A549 (cell line): ENCODE measurements around the gene ARHGEF16. TPM values are rescaled to one million over a fixed set of nuclear protein-coding genes. Genes with fewer than 3 reads are reported as not detected.

Source experiments
- ATAC-seq, 2 experiments: fragments of 200-7000 bp in 1 of 2; fragments of >200 bp in 1 of 2; cut with Nextera tagmentation in 1 of 2; cut with Tn5 transposase in 1 of 2; 3 replicates each; pipeline versions ENCODE4 v1.8.0 to v1.9.1; 2018 to 2020; ENCODE audit warnings: mild to moderate bottlenecking in 1 of 2, moderate library complexity in 1 of 2
- CTCF ChIA-PET: fragments of 300-600 bp; sonication (Branson Sonifier 250); formaldehyde crosslinking; extraction: SDS; loops from one replicate; lab custom pipeline; 2021; ENCODE audit warnings: antibody characterized with exemption, inconsistent platforms; lab: Yijun Ruan, JAX
- POLR2A ChIA-PET: fragments of 350-600 bp; formaldehyde crosslinking; extraction: SDS; loops from one replicate; lab custom pipeline; 2021; ENCODE audit warnings: antibody characterized with exemption, inconsistent platforms; lab: Yijun Ruan, JAX
- DNase-seq, 2 experiments: peaks; one replicate each; pipeline versions ENCODE4 v3.0.0 to v3.0.0-alpha.2; 2011 to 2016; ENCODE audit warnings: low read depth in 1 of 2, low spot score in 1 of 2
- FAIRE-seq: peaks from 2 replicates; lab custom pipeline; 2011; peaks lifted over from hg19 to GRCh38; lab: Jason Lieb, UNC
- H3K27ac ChIP-seq, 2 experiments: fragments of >200 bp; sonication (Bioruptor Twin); formaldehyde crosslinking; 3 replicates each; pipeline ENCODE4 v1.5.1; 2016 to 2017
- H3K4me1 ChIP-seq: fragments of >200 bp; sonication (Bioruptor Twin); formaldehyde crosslinking; 3 replicates; pipeline ENCODE4 v1.6.1; 2016
- H3K4me2 ChIP-seq: fragments of >200 bp; sonication (Bioruptor Twin); formaldehyde crosslinking; 3 replicates; pipeline ENCODE4 v1.6.1; 2016
- H3K4me3 ChIP-seq: fragments of >200 bp; sonication (Bioruptor Twin); formaldehyde crosslinking; 3 replicates; pipeline ENCODE4 v1.5.1; 2016
- H3K9me3 ChIP-seq: fragments of >200 bp; sonication (Bioruptor Twin); formaldehyde crosslinking; 3 replicates; pipeline ENCODE4 v1.6.1; 2016
- FOXS1 ChIP-seq: fragments of 250-450 bp; sonication (Bioruptor Pico); IDR thresholded peaks from 2 replicates; pipeline ENCODE4 v1.5.0; 2020; ENCODE audit warnings: mild to moderate bottlenecking, moderate library complexity
- HEYL ChIP-seq: fragments of 250-450 bp; sonication (Bioruptor Pico); IDR thresholded peaks from 2 replicates; pipeline ENCODE4 v1.8.0; 2021; ENCODE audit warnings: mild to moderate bottlenecking, moderate library complexity
- HOXA7 ChIP-seq: fragments of 250-450 bp; sonication (Bioruptor Pico); IDR thresholded peaks from 2 replicates; pipeline ENCODE4 v1.5.0; 2020; ENCODE audit warnings: mild to moderate bottlenecking, moderate library complexity
- HOXB13 ChIP-seq: fragments of 250-450 bp; sonication (Bioruptor Pico); IDR thresholded peaks from 2 replicates; pipeline ENCODE4 v1.5.0; 2020; ENCODE audit warnings: low read depth, mild to moderate bottlenecking, moderate library complexity
- HOXB5 ChIP-seq: fragments of 250-450 bp; sonication (Bioruptor Pico); IDR thresholded peaks from 2 replicates; pipeline ENCODE4 v1.5.0; 2020; ENCODE audit warnings: mild to moderate bottlenecking, moderate library complexity
- NPAS2 ChIP-seq: fragments of 250-450 bp; sonication (Bioruptor Pico); IDR thresholded peaks from 2 replicates; pipeline ENCODE4 v1.8.0; 2022; ENCODE audit warnings: mild to moderate bottlenecking, moderate library complexity, borderline replicate concordance
- NR3C1 ChIP-seq: fragments of >200 bp; sonication (Bioruptor Twin); formaldehyde crosslinking; IDR thresholded peaks from 3 replicates; pipeline ENCODE4 v1.6.1; 2017
- RAD21 ChIP-seq, 2 experiments: fragments of >200 bp in 1 of 2; sonication (Bioruptor Twin) in 1 of 2; formaldehyde crosslinking in 1 of 2; IDR thresholded peaks in 1 of 2; conservative IDR thresholded peaks in 1 of 2; 2 replicates in 1 of 2; 3 replicates in 1 of 2; pipeline ENCODE4 v1.6.1; 2012 to 2018; ENCODE audit warnings: inconsistent platforms in 1 of 2
- RCOR1 ChIP-seq: fragments of 150-350 bp; IDR thresholded peaks from 2 replicates; pipeline ENCODE4 v1.6.1; 2014; ENCODE audit warnings: antibody characterized with exemption, low read length, low read depth
- RNF2 ChIP-seq: fragments of 200-600 bp; sonication (generic); IDR thresholded peaks from 2 replicates; pipeline ENCODE4 v1.6.1; 2016; ENCODE audit warnings: low read depth, mild to moderate bottlenecking, antibody characterized with exemption, moderate library complexity, borderline replicate concordance
- SMC3 ChIP-seq: fragments of >200 bp; sonication (Bioruptor Twin); formaldehyde crosslinking; IDR thresholded peaks from 3 replicates; pipeline ENCODE4 v1.6.1; 2018; ENCODE audit warnings: inconsistent platforms
- SREBF2 ChIP-seq: fragments of 450-650 bp; IDR thresholded peaks from 2 replicates; pipeline ENCODE4 v1.6.1; 2014; ENCODE audit warnings: mild to moderate bottlenecking, moderate library complexity
- TFCP2L1 ChIP-seq: fragments of 250-450 bp; sonication (Bioruptor Pico); IDR thresholded peaks from 2 replicates; pipeline ENCODE4 v1.5.0; 2021; ENCODE audit warnings: mild to moderate bottlenecking
- ZC3H11A ChIP-seq: fragments of 450-650 bp; IDR thresholded peaks from 2 replicates; pipeline ENCODE4 v1.6.1; 2014; ENCODE audit warnings: antibody characterized with exemption, mild to moderate bottlenecking
- ZNF302 ChIP-seq: fragments of 250-450 bp; sonication (Bioruptor Pico); IDR thresholded peaks from 2 replicates; pipeline ENCODE4 v1.9.0; 2021; ENCODE audit warnings: inconsistent platforms, mild to moderate bottlenecking, moderate library complexity
- WGBS: methylation state at CpG from one replicate; pipeline ENCODE4 v1.1.6; 2017; ENCODE audit errors: missing lambda C conversion rate; 5-methylcytosine and 5-hydroxymethylcytosine counted together
- polyA plus RNA-seq, 4 experiments: library from polyadenylated mRNA; depleted of rRNA in 3 of 4; stranded (reverse); fragments of >200 nt; fragmentation: RNase III in 1 of 4; extraction: RNeasy Plus Mini Kit Qiagen cat#74134 plus additional on column Dnase treatment in 1 of 4; gene quantifications; 2 replicates in 3 of 4; 3 replicates in 1 of 4; pipeline ENCODE4 v1.2.3, GENCODE V29; 2011 to 2017
- TF ChIP-seq, protein P1 (sequence below): fragments of 250-450 bp; sonication (Bioruptor Pico); IDR thresholded peaks from 2 replicates; pipeline ENCODE4 v1.5.0; 2021; ENCODE audit warnings: mild to moderate bottlenecking, moderate library complexity, borderline replicate concordance
- TF ChIP-seq, protein P2 (sequence below): fragments of >200 bp; sonication (Bioruptor Twin); formaldehyde crosslinking; IDR thresholded peaks from 3 replicates; pipeline ENCODE4 v1.6.1; 2016
- TF ChIP-seq, protein P3 (sequence below): fragments of 450-650 bp; IDR thresholded peaks from 2 replicates; pipeline ENCODE4 v1.6.1; 2014; ENCODE audit warnings: antibody characterized with exemption
- TF ChIP-seq, protein P4 (sequence below): fragments of >200 bp; sonication (Bioruptor Twin); formaldehyde crosslinking; IDR thresholded peaks from 3 replicates; pipeline ENCODE4 v1.5.1; 2016

ARHGEF16 gene
- polyA plus RNA-seq, 2 of the 4 experiments (the other 2 are of a cell fraction): 1.4 to 3.2 TPM

DNA sequence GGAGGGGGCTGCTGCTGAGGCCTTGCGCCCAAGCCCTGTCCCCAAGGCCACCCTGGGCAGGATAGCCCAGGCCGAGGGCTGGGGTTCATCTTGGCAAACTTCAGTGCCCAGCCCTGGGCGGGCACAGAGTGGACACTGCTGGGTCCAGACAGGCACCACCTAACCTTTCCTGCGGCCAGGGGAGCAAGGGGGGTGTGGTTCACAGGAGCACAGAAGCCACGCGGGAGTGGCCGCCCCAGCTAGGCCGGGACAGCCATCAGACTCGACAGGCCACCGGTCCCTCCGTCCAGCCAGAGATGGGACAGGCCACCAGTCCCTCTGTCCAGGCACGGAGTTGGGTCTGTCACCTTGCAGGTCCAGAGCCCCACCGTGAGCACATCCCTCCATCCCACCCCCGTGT is 28.9 kb downstream of the ARHGEF16 start:
- peaks cover 16% of the 10 kb centered on the region for H3K4me1 ChIP-seq
- no CpG with 5 or more reads among the region's 14 CpGs for WGBS
- TF ChIP-seq RCOR1 (no peak), FOXS1 (no peak), HEYL (CRISPR knock-in tag) (no peak), SREBF2 (no peak), ZNF302 (CRISPR knock-in tag) (no peak), NPAS2 (no peak), HOXB13 (CRISPR knock-in tag) (no peak)
- TF ChIP-seq, protein P1, sequence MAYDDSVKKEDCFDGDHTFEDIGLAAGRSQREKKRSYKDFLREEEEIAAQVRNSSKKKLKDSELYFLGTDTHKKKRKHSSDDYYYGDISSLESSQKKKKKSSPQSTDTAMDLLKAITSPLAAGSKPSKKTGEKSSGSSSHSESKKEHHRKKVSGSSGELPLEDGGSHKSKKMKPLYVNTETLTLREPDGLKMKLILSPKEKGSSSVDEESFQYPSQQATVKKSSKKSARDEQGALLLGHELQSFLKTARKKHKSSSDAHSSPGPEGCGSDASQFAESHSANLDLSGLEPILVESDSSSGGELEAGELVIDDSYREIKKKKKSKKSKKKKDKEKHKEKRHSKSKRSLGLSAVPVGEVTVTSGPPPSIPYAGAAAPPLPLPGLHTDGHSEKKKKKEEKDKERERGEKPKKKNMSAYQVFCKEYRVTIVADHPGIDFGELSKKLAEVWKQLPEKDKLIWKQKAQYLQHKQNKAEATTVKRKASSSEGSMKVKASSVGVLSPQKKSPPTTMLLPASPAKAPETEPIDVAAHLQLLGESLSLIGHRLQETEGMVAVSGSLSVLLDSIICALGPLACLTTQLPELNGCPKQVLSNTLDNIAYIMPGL (CRISPR knock-in tag): no peak
- TF ChIP-seq, protein P2, sequence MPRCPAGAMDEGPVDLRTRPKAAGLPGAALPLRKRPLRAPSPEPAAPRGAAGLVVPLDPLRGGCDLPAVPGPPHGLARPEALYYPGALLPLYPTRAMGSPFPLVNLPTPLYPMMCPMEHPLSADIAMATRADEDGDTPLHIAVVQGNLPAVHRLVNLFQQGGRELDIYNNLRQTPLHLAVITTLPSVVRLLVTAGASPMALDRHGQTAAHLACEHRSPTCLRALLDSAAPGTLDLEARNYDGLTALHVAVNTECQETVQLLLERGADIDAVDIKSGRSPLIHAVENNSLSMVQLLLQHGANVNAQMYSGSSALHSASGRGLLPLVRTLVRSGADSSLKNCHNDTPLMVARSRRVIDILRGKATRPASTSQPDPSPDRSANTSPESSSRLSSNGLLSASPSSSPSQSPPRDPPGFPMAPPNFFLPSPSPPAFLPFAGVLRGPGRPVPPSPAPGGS: no peak
- TF ChIP-seq, all 56 proteins: peak for 0
- Histone ChIP-seq H3K4me3 (no peak overlapping the region), H3K9me3 (peaks cover 3% of the 10 kb centered on the region; the same call in 1 of the 3 replicates), H3K27ac (peak overlapping the region in 1 of 2 experiments; percentile 75; a peak in 3 of 6 replicates), H3K4me2 (no peak overlapping the region)
- ATAC-seq (peak in 1 of 2 experiments; percentile 3; a peak in 1 of 6 replicates), DNase-seq (no peak), FAIRE-seq (no peak)
- ChIA-PET POLR2A (no interaction called here), CTCF (interaction anchor here (0.6 to 9.5 kb wide), 5 partner anchors 9 to 132 kb away, joined by 3 to 77 read pairs (median 6); no protein-coding TSS in a partner anchor)

DNA sequence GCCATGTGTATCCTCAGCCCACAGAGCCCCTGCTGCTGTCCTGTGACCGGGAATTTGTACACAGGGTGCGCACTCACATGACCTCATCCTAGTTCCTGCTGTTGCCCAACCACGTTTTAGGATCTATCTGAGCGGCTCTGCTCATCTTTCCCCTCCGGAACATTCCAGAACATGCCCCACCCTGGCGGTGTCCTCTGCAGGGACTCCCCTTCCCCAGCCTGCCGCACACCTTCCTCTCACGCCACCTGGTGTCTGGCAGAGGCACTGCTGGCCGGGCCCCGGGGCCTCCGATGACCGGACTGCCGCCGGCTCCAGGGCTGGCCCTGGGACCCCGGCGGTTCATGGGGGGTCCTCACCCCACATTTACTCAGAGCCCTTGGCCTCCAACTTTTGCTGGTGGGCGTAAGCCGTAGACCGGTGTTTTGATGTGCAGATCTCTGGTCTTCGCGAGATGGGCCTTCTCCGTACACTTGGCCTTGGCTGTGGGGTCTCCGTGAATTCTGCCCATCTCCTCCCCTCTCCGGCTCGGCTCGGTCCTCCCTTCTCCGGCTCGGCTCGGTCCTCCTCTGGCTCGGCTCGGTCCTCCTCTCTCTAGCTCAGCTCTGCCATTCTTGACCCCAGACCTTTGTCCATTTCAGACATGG is 29.5 kb downstream of the ARHGEF16 start:
- Histone ChIP-seq H3K4me2 (no peak overlapping the region), H3K4me1 (peaks cover 16% of the 10 kb centered on the region)
- TF ChIP-seq, protein P3, sequence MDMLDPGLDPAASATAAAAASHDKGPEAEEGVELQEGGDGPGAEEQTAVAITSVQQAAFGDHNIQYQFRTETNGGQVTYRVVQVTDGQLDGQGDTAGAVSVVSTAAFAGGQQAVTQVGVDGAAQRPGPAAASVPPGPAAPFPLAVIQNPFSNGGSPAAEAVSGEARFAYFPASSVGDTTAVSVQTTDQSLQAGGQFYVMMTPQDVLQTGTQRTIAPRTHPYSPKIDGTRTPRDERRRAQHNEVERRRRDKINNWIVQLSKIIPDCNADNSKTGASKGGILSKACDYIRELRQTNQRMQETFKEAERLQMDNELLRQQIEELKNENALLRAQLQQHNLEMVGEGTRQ: no peak
- no peak for TF ChIP-seq NR3C1
- no peak for TF ChIP-seq SREBF2
- no peak for TF ChIP-seq TFCP2L1 (CRISPR knock-in tag)
- TF ChIP-seq HOXA7 (CRISPR knock-in tag): no peak
- no peak for TF ChIP-seq HOXB5
- TF ChIP-seq RAD21 (conservative IDR thresholded peaks at IDR 0.05 in 1 of 2, IDR thresholded peaks at IDR 0.05 in 1 of 2): peak; percentile 38 to 51
- TF ChIP-seq SMC3: peak; percentile 63
- no peak for TF ChIP-seq ZC3H11A
- TF ChIP-seq RNF2: no peak
- TF ChIP-seq, protein P4, sequence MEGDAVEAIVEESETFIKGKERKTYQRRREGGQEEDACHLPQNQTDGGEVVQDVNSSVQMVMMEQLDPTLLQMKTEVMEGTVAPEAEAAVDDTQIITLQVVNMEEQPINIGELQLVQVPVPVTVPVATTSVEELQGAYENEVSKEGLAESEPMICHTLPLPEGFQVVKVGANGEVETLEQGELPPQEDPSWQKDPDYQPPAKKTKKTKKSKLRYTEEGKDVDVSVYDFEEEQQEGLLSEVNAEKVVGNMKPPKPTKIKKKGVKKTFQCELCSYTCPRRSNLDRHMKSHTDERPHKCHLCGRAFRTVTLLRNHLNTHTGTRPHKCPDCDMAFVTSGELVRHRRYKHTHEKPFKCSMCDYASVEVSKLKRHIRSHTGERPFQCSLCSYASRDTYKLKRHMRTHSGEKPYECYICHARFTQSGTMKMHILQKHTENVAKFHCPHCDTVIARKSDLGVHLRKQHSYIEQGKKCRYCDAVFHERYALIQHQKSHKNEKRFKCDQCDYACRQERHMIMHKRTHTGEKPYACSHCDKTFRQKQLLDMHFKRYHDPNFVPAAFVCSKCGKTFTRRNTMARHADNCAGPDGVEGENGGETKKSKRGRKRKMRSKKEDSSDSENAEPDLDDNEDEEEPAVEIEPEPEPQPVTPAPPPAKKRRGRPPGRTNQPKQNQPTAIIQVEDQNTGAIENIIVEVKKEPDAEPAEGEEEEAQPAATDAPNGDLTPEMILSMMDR: peak; percentile 56
- TF ChIP-seq, all 56 proteins: peak for 3
- Histone ChIP-seq H3K27ac (peak overlapping the region in 1 of 2 experiments; percentile 75; a peak in 1 of 6 replicates), H3K4me3 (no peak overlapping the region), H3K9me3 (peaks cover 4% of the 10 kb centered on the region; the same call in 1 of the 3 replicates)
- POLR2A ChIA-PET: no interaction called here
- peak in 1 of 2 experiments; percentile 62; a peak in 3 of 6 replicates for ATAC-seq
- 47% methylated on average over 26 of the region's 31 CpGs for WGBS
- CTCF ChIA-PET: interaction anchor here (0.6 to 9.5 kb wide), 8 partner anchors 16 to 456 kb away, joined by 3 to 77 read pairs (median 4); no protein-coding TSS in a partner anchor
- FAIRE-seq: no peak
- DNase-seq: peak; percentile 23 to 25
